ENCODE results near the gene CD300LG. TPM values are rescaled to one million over a fixed set of nuclear protein-coding genes. Genes with fewer than 3 reads are reported as not detected.
"Not testable (repeated sequence)": the region's sequence is repeated elsewhere in the genome, so short reads cannot be mapped to it uniquely, and the experiment has no call there.

The CD300LG gene, protein sequence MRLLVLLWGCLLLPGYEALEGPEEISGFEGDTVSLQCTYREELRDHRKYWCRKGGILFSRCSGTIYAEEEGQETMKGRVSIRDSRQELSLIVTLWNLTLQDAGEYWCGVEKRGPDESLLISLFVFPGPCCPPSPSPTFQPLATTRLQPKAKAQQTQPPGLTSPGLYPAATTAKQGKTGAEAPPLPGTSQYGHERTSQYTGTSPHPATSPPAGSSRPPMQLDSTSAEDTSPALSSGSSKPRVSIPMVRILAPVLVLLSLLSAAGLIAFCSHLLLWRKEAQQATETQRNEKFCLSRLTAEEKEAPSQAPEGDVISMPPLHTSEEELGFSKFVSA
- not detected in 2 replicates for total RNA-seq

DNA sequence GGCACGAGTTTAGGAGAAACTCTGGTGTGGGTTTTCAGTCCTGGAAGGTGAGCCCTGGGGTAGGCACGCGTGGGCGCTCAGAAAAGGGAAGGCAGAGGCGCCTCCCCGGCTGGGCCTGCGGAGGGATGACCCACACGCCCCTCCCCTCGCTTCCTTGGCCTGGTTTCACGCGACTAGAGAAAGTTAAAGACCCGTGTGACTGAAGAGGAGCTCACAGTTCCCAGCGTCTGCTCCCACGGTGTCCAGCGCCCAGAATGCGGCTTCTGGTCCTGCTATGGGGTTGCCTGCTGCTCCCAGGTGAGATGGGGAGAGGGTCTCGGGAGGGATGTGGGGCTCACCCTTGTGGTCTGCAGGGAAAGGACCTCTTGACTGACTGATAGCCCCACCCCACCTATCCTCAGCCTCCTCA is at the start of gene CD300LG:
CD300LG (plus strand) TSS at position 214 of the 409 bp plus-strand sequence; CDS start at position 255, 41 bp downstream.
- DNase-seq (ENCODE audit: extremely low read depth, low read depth, low spot score), result no peak

DNA sequence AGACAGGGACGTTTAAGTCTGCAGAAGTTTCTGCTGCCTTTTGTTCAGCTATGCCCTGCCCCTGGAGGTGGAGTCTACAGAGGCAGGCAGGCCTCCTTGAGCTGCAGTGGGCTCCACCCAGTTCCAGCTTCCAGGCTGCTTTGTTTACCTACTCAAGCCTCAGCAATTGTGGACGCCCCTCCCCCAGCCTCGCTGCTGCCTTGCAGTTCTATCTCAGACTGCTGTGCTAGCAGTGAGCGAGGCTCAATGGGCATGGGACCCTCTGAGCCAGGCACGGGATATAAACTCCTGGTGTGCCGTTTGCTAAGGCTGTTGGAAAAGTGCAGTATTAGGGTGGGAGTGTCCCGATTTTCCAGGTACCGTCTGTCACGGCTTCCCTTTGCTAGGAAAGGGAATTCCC is 49.0 kb upstream of the CD300LG start:
- not testable (repeated sequence) for DNase-seq (ENCODE audit: extremely low read depth, low read depth, low spot score)

DNA sequence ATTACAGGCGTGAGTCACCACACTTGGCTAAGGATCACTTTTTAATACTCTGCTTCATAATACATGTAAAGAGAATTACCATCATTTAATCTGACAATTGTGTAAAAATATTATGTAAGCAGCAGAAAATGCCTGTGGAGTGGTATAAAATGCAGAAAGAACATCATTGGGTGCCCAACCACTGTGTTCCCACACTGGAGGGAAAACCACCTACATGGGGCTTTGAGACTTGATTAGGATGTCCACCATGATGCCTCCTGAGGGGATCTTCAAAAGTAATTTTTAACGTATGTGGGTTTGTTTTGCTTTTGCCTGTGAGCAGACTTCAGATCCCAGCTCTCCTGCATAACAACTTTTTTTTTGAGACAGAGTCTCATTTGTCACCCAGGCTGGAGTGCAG is 47.9 kb upstream of the CD300LG start:
- no peak for DNase-seq (ENCODE audit: extremely low read depth, low read depth, low spot score)

DNA sequence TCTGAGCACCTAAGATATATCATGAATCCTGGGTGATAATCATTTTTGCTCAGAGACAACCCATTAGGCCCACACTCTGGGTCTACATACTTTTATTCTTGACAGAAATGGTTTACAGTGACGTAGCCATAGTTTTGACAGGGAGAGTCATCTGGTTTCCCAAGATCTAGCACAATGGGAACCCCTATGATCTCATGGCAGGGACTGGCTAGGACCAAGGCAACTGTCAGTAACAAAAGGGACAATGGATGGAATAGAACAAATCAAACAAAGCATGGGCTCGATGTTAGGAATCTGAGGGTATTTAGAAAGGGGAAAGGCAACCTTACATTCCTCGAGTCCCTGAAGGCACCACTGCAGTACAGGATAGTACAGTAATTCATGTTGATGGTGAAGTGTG is 46.2 kb upstream of the CD300LG start:
- no peak for DNase-seq (ENCODE audit: extremely low read depth, low read depth, low spot score)

DNA sequence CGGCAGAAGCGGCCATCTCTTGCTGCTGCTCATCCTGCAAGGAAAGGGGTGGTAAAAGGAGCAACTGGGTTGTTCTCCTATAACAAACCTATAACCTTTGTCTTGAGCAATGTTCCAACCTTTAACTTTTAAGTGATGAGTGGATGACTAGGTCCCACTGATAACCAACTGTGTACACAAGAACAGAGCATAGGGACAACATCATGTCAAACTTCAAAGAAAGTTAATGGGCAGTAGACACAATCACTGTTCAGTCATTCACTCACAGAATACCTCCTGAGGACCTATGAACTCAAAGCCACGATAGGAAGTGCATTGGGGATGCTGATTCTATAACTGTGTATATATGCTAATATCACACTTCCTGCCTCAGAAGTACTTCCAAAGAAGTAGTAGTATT is 45.1 kb upstream of the CD300LG start:
- no peak for DNase-seq (ENCODE audit: extremely low read depth, low read depth, low spot score)

DNA sequence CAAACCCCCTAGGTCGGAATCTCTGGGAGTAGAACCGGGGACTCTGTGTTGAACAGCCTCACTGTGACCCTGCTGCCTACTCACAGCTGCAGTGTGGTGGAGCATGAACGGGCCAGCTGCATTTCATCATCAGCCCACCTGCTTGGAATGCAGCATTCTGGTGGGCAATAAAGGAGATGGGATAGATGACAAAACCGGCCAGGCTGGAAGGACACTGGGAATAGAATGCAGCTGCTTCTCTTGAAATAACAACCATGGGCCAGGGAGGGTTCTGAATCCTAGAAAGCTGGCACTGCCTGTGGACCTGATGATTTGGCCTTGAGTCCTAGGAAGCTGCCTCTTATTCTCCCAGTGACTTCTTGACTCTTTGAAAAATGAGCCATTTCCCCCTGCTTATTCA is 43.2 kb upstream of the CD300LG start:
- DNase-seq (ENCODE audit: extremely low read depth, low read depth, low spot score), result no peak

DNA sequence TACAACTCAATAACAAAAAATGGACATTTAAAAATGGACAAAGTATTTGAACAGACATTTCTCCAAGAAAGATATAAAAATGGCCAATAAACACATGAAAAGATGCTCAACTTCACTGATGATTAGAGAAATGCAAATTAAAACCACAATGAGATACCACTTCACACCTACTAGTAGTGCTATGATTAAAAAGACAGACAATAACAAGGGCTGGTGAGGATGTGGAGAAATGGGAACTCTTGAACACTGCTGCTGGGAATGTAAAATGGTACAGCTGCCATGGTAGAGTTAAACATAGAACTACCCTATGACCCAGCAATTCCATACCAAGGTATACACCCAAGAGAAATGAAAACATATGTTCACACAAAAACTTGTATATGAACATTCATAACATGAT is 41.9 kb upstream of the CD300LG start:
- DNase-seq (ENCODE audit: extremely low read depth, low read depth, low spot score), result no peak

DNA sequence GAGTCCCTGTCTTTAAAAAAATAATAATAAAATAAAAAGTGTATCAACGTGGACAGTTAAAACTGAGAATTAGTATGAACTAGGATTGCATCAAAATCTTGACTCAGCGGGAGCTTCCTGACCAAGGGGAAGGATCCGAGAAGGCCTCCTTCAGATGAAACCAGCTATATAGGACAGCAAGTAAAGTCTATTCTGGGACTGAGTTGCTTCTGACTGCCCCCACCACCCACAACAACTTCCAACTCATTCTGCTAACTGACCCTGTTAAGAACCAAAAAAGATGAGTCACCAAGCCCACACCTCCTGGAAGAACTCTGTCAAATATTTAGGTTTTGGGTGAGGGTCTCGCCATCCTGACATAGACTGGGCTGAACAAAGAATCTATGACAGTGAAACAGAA is 38.9 kb upstream of the CD300LG start:
- no peak for DNase-seq (ENCODE audit: extremely low read depth, low read depth, low spot score)

DNA sequence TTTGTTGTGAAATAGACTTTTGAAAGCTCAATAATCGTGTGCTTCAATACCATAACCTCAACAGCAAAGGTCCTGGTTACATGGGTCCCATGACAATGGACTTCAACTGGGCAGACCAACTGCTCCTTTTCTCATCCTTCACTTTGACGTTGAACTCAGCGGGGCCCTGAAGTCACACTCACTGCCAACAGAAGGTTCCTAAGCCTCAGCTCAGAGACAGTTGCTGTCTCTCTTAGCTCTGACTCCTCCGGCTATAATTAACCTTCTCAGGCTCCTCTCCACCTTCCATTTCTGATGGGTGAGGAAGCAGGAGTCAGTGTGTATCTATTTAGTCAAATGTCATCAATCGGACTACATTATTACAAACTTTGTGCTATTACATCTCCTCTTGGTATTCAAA is 37.9 kb upstream of the CD300LG start:
- no peak for DNase-seq (ENCODE audit: extremely low read depth, low read depth, low spot score)

DNA sequence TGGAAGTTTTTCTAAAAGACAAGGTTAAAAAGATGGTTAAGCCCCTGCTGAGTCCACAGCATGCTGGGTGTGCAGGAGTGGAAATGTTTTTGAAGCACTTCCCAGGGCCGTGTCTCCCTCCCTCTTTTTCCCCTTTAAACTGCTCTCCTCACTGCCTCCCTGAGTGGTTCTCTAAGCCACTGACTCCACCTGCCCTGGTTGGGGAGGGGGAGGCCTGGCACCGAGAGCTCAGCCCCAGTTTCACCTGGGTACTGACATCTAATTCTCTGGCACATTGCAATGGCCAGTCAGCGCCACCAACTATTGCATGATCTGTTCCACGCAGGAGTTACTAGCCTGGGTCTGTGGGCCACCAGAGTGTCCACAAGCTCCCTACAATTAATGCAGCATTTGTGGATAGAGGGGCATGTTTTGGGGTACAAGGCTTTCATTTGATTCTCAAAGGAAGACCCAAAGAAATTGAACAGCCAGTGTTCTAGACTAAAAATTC is 36.7 kb upstream of the CD300LG start:
- no peak for DNase-seq (ENCODE audit: extremely low read depth, low read depth, low spot score)

DNA sequence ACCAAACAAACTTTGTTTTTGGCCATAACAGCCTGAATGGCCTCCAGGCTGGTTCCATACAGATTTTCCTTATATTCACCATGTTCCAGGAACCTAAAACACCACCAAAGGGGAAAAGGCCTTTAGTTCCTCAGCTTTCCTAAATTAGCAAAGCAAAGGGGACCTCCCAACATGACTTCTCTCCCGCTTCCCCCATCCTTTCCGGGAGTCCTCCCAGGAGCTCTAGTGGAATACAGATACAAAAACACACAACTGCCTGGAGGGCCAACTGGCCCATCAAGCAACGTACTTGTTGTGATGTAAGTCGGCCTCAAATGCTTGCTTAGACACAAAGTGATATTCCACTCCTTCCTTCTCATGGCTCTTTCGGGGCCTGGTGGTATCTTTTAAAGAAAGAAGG is 36.2 kb upstream of the CD300LG start:
- no peak for DNase-seq (ENCODE audit: extremely low read depth, low read depth, low spot score)

DNA sequence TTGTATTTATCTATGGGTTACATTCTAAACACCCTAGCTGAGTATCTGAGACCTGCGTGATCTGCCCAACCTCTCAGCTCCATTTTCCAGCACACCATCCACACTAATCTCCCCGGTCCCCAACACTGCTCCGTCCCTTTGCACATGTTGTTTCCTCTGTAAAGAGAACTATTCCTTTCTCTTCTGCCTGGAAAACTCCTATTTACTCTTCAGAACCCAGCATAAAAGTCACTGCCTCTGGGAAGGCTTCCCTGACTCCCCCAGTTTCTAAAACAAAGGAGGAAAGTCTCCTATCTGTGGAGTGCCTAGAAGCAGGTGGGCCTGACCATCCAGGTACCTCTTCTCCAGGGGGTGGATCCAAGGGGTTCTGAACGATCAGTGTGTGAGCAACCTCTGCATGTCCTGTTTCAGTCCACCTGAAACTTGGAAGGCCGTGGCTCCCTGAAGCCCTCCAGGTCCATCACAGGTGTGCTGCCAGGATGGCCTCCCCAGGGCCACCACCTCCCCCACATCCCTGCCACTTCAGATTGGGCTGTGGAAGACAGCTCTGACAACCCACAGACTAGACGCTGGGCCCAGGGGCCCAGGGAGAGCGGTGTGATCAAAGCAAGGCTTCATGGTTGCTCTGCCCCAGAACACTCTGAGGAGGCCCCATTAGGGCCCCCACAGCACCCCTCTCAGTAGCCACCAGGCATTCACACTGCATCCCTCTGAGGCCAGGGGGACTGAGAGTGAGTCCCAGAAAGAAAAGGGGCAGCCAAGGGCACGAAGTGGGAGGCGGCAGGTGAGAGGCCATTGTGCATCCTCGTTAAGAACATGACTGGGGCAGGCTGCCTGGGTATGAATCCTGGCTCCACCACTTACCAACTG is 34.3 kb upstream of the CD300LG start:
- DNase-seq (ENCODE audit: extremely low read depth, low read depth, low spot score), result no peak

DNA sequence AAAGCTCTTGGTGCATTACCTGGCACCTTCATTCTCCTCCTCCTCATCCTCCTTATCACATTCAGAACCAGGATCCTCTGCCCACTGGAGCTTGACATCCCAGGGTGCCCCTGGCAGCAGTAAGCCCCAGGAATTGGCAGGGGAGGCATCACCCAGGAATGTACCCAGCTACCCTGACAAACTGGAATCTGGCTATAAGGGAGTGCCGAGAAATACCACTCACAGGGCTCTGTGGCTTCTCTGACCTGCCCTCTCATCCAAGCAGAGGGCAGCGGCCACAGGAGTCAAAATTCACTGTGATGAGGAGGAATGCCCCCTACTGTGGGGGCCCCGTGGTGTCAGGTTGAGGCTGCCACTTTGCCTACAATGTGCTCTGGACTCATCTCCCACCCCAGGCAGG is 33.6 kb upstream of the CD300LG start:
- DNase-seq (ENCODE audit: extremely low read depth, low read depth, low spot score), result no peak

DNA sequence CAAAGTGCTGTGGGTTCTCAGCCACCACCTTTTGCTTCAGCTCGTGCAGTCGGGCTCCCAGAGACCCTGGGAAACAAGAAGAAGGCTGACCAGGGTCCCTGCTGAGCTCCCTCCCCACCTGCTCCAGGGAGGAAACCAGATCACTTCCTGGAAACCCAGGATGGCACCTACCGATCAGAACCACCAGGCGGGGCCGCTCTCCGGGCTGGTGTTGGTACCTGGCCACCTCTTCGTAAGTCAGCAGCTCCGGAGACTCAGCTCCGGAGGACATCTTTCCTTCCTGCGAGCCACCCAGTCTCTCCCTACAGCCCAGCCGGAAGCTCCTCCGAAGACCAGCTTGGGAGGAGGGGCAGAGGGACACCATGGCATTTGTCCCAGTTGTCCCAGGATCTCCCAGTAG is 33.0 kb upstream of the CD300LG start:
- no peak for DNase-seq (ENCODE audit: extremely low read depth, low read depth, low spot score)

DNA sequence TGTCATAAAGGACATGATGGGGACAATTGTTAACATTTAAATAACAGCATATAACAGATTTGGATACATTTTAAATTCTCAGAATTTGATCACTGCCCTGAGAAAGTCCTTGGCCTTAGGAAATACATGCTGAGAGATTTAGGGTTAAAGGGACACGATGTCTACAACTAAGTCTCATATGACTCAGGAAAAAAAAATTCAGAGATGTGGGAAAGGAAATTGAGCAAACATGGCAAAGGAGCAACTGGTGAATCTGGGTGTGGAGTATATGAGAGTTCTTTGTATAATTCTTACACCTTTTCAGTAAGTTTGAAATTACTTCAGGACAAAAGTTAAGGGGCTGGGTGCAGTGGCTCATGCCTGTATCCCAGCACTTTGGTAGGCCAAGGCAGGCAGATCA is 32.3 kb upstream of the CD300LG start:
- no peak for DNase-seq (ENCODE audit: extremely low read depth, low read depth, low spot score)

DNA sequence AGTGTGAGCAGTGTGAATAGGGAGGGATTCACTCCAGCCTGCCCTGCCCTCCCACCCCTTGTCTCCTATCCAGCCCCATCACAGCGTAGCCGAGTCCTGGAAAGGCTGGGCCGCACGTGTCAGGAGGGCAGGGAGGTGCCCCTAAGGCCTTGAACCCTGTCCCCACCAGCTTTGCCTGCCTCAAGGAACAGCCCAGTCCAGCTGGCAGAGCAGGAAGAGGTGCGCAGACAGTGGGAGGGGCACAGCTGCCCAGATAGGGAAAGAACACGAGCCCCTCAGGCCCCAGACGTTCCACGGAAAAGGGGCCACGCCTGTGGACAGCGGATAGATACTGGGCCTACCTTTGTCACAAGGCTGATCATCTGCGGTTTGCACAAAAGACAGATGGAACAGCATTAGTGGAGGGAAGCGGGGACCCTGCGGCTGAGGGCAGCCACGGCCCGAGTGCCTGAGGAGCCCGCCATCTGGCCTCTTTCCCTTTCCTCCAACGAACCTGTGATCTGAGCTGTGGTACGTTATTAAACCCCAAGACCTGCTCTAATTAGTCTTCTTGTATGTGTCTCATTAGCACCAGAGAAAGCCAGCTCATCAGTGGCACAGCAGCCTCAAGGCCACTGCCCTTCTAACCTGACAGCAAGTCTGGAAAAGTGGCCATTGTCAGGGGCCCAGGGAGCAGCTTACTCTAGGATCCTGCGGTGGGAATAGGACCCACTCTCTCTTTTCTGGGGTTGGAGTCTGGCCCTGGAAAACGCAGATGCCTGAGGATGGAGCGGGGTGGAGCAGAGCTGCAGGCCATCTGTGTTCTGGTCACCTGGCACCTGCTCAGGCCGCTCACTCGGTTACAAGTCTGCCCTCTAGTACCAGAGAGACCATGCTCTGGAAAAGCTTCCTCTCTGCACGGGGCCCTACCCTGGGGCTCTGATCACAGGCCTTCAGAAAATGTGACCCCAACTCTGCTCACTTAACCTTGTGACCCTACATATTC is 30.3 kb upstream of the CD300LG start:
- DNase-seq (ENCODE audit: extremely low read depth, low read depth, low spot score), result no peak

DNA sequence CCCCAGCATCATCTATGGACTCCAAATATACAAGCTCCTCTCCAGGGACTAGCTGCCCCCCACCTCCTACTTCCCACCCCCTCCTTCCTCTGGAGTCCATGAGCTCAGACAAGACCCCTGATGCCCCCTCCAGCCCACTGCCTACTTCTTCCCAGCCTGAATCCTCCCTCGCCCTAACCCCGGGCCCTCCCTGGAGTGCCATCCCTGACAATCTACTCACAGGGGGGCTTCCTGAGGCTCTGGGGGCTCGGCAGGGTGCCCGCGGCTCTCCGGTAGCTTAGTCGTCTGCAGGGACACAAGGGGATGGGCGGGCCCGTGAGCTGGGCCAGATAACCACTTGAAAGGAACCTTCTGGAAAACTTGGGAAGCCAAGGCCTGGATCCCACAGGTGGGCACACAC is 29.1 kb upstream of the CD300LG start:
- no peak for DNase-seq (ENCODE audit: extremely low read depth, low read depth, low spot score)

DNA sequence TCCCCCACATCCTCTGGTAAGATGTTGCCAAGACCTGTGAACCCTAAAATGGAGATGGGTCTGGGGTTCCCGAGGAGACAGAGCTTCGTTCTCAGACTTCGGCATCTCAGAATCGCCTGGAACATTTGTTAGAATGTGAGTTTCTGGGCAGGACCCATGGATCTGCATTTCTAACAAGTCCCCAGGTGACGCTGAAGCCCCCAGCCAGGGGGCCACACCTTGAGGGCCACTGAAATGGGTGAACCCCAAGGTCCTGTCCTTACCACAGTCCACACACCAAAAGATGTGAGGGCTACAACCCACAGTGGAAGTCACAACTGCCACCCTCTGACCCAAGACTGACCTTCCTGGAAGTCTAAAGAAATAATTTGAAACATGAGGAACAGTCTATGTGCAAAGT is 28.0 kb upstream of the CD300LG start:
- no peak for DNase-seq (ENCODE audit: extremely low read depth, low read depth, low spot score)

DNA sequence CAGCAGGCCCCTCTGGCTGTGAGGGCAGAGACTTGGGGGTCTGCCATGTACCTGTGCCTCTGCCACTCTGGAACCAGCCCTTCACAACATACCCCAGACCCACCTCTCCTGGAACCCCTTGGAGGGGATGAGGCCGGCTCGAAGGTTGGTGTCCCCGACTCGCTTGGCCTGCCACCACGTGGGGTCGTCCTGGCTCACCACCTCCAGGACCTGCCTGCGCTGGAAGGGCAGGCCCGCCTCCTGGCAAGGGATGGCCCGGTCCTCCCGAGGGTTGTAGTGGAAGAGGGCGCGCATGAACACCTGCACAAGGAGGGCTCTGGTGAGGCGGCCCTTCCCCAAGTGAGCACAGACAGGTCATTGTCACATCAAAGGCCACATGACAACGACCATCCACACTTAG is 26.2 kb upstream of the CD300LG start:
- no peak for DNase-seq (ENCODE audit: extremely low read depth, low read depth, low spot score)

DNA sequence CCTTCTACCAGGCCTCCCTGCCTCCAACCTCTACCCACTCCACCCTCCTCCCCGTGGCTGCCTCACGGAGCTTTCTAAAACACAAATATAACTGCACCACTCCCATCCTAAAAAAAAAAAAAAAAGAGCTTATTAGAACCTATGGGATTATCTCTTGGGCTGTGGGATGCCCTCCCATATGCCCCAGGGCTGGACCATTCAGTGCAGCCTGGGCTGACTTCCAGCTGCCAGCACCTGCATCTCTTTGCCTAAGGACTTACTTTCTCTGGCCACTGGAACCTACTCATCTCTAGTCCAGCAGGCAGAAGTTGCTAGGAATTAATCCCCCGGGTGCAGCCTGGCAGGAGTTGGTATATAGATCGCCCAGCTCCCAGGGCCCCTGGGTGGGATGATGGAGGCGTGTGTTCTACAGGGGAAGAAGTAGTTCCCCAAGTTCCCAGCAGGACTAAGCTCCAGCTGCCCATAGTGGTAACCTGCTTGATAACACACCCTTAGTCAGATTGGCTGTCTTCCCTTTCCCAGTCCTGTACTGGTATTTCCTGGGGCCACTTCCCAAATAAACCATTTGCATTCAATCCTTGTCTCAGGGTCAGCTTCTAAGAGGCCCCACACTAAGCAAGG is 24.3 kb upstream of the CD300LG start:
- no peak for DNase-seq (ENCODE audit: extremely low read depth, low read depth, low spot score)

All from glomerular endothelial cell (primary cell).